NCI-H146 treated with DMSO at 0.1 percent for 48 hours (cell line): Measurements from ENCODE around the gene PROCA1.
A peak's percentile ranks its signal among the peaks of the same experiment; 100 is the strongest.

Source experiments
- DNase-seq: peaks from one replicate; lab custom pipeline; 2025; ENCODE audit not compliant: unreplicated experiment; lab: John Stamatoyannopoulos, UW

Gene PROCA1

GRCh38 chr17:28710861-28711722, 596 bp downstream of the PROCA1 start:
- peak; percentile 73 for DNase-seq

GRCh38 chr17:28707339-28707720, 4.4 kb downstream of the PROCA1 start:
- DNase-seq, result no peak

GRCh38 chr17:28706471-28707338, 5.0 kb downstream of the PROCA1 start:
- no peak for DNase-seq

GRCh38 chr17:28705728-28706334, 5.9 kb downstream of the PROCA1 start:
- no peak for DNase-seq

GRCh38 chr17:28705074-28705659, 6.5 kb downstream of the PROCA1 start:
- DNase-seq, result no peak

- DNase-seq, result no peak
These were observed 7.3 kb downstream of the PROCA1 start for GRCh38 chr17:28704219-28704858.

- DNase-seq, result no peak
These were observed 8.0 kb downstream of the PROCA1 start for GRCh38 chr17:28703552-28704218.

GRCh38 chr17:28702752-28703150, 8.9 kb downstream of the PROCA1 start:
- no peak for DNase-seq

GRCh38 chr17:28702026-28702751, 9.5 kb downstream of the PROCA1 start:
- no peak for DNase-seq

GRCh38 chr17:28700830-28701492, 10.7 kb downstream of the PROCA1 start:
- no peak for DNase-seq

- no peak for DNase-seq
These were observed 11.4 kb downstream of the PROCA1 start for GRCh38 chr17:28700278-28700677.

GRCh38 chr17:28698253-28698941, 13.3 kb downstream of the PROCA1 start:
- DNase-seq, result no peak

GRCh38 chr17:28693869-28694268, 17.8 kb downstream of the PROCA1 start:
- no peak for DNase-seq

GRCh38 chr17:28689011-28689410, 22.7 kb downstream of the PROCA1 start:
- DNase-seq, result no peak

GRCh38 chr17:28688481-28688880, 23.2 kb downstream of the PROCA1 start:
- DNase-seq, result no peak

GRCh38 chr17:28686296-28686695, 25.4 kb downstream of the PROCA1 start:
- DNase-seq, result no peak

- DNase-seq, result no peak
These were observed 26.3 kb downstream of the PROCA1 start for GRCh38 chr17:28685366-28685765.

GRCh38 chr17:28684963-28685362, 26.7 kb downstream of the PROCA1 start:
- no peak for DNase-seq
